ENCODE data around the gene NRXN3. TPM values are rescaled to one million over a fixed set of nuclear protein-coding genes. Genes with fewer than 3 reads are reported as not detected.

Gene NRXN3
- total and polyA plus RNA-seq, 4 donors = 1.5 to 16.6 (median 7.7) TPM

DNA sequence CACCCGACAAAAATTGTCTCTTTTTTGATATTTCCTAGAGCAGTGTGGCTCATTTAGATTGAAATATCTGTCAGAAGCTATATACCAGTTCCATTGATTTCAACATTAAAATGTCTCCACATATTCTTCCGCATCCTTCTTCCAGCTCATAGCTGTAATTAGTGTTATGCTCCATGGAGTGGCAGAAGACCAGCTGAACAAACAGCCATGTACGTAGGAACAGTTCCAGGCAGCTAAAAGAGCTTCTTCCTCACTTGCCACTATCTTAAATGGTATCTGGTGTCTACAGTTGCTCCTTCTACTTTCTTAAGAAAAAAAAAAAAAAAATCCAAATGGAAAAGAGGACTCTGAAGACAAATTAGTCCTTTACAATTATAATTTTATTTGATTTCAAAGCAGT lies 1193.1 kb downstream of the NRXN3 start:
- intact Hi-C loops (cut with DNase I) = no loop called here
- WGBS, 2 donors = 74 to 81% methylated on average over 3 of the region's 3 CpGs
- Histone ChIP-seq H3K27ac (ENCODE audit: low read depth in 1 of 2, low read length in 2 of 2) (no peak overlapping the region), H3K36me3 (ENCODE audit: control insufficient read depth in 1 of 2, insufficient read depth in 2 of 2, low read length in 1 of 2) (no peaks in the 10 kb centered on the region), H3K4me3 (ENCODE audit: low read length in 2 of 2) (no peak overlapping the region), H3K27me3 (ENCODE audit: control insufficient read depth in 1 of 2, insufficient read depth in 2 of 2, low read length in 1 of 2) (no peaks in the 10 kb centered on the region), H3K9me3 (ENCODE audit: control insufficient read depth, low read length) (no peaks in the 10 kb centered on the region), H3K4me1 (ENCODE audit: control insufficient read depth in 1 of 2, insufficient read depth in 2 of 2, low read length in 2 of 2) (no peaks in the 10 kb centered on the region)
- ATAC-seq (ENCODE audit: low FRiP score) (no peak), DNase-seq (no peak)

- ATAC-seq (ENCODE audit: low FRiP score) = peak; percentile 54
- Histone ChIP-seq H3K4me3 (ENCODE audit: low read length in 2 of 2) (no peak overlapping the region), H3K27ac (ENCODE audit: low read depth in 1 of 2, low read length in 2 of 2) (no peak overlapping the region), H3K4me1 (ENCODE audit: control insufficient read depth in 1 of 2, insufficient read depth in 2 of 2, low read length in 2 of 2) (no peaks in the 10 kb centered on the region), H3K27me3 (ENCODE audit: control insufficient read depth in 1 of 2, insufficient read depth in 2 of 2, low read length in 1 of 2) (no peaks in the 10 kb centered on the region), H3K36me3 (ENCODE audit: control insufficient read depth in 1 of 2, insufficient read depth in 2 of 2, low read length in 1 of 2) (no peaks in the 10 kb centered on the region), H3K9me3 (ENCODE audit: control insufficient read depth, low read length) (no peaks in the 10 kb centered on the region)
- WGBS, 2 donors = 56 to 57% methylated on average over 10 of the region's 10 CpGs
- no peak for DNase-seq
- intact Hi-C loops (cut with DNase I) = no loop called here
Measured at GRCh38 chr14:79369359-79370332, 1199.5 kb downstream of the NRXN3 start.

DNA sequence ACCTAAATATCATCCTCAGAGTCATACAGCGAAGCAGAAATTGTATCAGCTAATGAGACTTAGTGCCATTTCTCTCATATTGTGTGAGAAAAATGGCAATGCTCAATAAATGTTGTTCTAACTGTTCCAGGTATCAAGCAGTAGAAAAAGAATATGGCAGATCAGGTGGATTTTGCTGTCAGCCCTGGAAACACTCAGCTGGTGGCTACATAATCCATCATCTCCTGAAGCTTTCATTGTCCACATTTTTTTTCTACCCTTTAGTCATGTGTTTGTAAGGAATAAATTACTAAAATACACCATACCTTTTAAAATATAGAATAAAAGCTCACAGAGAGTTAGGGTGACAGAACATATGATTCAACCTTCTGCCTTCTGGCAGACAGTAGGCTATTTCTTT lies 1200.8 kb downstream of the NRXN3 start:
- H3K27ac ChIP-seq (ENCODE audit: low read depth in 1 of 2, low read length in 2 of 2) = no peak overlapping the region
- H3K4me1 ChIP-seq (ENCODE audit: control insufficient read depth in 1 of 2, insufficient read depth in 2 of 2, low read length in 2 of 2) = no peaks in the 10 kb centered on the region
- ATAC-seq (ENCODE audit: low FRiP score) = no peak

GRCh38 chr14:79373451-79373850 lies 1203.3 kb downstream of the NRXN3 start:
- Histone ChIP-seq H3K4me1 (ENCODE audit: control insufficient read depth in 1 of 2, insufficient read depth in 2 of 2, low read length in 2 of 2) (no peaks in the 10 kb centered on the region), H3K4me3 (ENCODE audit: low read length in 2 of 2) (no peak overlapping the region), H3K9me3 (ENCODE audit: control insufficient read depth, low read length) (no peaks in the 10 kb centered on the region), H3K27me3 (ENCODE audit: control insufficient read depth in 1 of 2, insufficient read depth in 2 of 2, low read length in 1 of 2) (no peaks in the 10 kb centered on the region), H3K27ac (ENCODE audit: low read depth in 1 of 2, low read length in 2 of 2) (no peak overlapping the region), H3K36me3 (ENCODE audit: control insufficient read depth in 1 of 2, insufficient read depth in 2 of 2, low read length in 1 of 2) (no peaks in the 10 kb centered on the region)
- ATAC-seq (ENCODE audit: low FRiP score) (no peak), DNase-seq (no peak)
- 75 to 76% methylated on average over 6 of the region's 6 CpGs for WGBS, 2 donors
- intact Hi-C loops (cut with DNase I) = no loop called here

More for the DNA sequence above, 1200.8 kb downstream of the NRXN3 start:
- Histone ChIP-seq H3K9me3 (ENCODE audit: control insufficient read depth, low read length) (no peaks in the 10 kb centered on the region), H3K27me3 (ENCODE audit: control insufficient read depth in 1 of 2, insufficient read depth in 2 of 2, low read length in 1 of 2) (no peaks in the 10 kb centered on the region), H3K36me3 (ENCODE audit: control insufficient read depth in 1 of 2, insufficient read depth in 2 of 2, low read length in 1 of 2) (no peaks in the 10 kb centered on the region), H3K4me3 (ENCODE audit: low read length in 2 of 2) (no peak overlapping the region)
- intact Hi-C loops (cut with DNase I) = no loop called here
- WGBS, 2 donors = 94 to 96% methylated on average over 1 of the region's 1 CpG
- no peak for DNase-seq

GRCh38 chr14:79375356-79375755 lies 1205.2 kb downstream of the NRXN3 start:
- no peak for DNase-seq
- Histone ChIP-seq H3K27me3 (ENCODE audit: control insufficient read depth in 1 of 2, insufficient read depth in 2 of 2, low read length in 1 of 2) (no peaks in the 10 kb centered on the region), H3K4me3 (ENCODE audit: low read length in 2 of 2) (no peak overlapping the region), H3K4me1 (ENCODE audit: control insufficient read depth in 1 of 2, insufficient read depth in 2 of 2, low read length in 2 of 2) (no peaks in the 10 kb centered on the region), H3K27ac (ENCODE audit: low read depth in 1 of 2, low read length in 2 of 2) (no peak overlapping the region), H3K36me3 (ENCODE audit: control insufficient read depth in 1 of 2, insufficient read depth in 2 of 2, low read length in 1 of 2) (no peaks in the 10 kb centered on the region), H3K9me3 (ENCODE audit: control insufficient read depth, low read length) (no peaks in the 10 kb centered on the region)
- WGBS, 2 donors = 43 to 51% methylated on average over 7 of the region's 7 CpGs
- intact Hi-C loops (cut with DNase I) = no loop called here
- ATAC-seq (ENCODE audit: low FRiP score) = no peak

DNA sequence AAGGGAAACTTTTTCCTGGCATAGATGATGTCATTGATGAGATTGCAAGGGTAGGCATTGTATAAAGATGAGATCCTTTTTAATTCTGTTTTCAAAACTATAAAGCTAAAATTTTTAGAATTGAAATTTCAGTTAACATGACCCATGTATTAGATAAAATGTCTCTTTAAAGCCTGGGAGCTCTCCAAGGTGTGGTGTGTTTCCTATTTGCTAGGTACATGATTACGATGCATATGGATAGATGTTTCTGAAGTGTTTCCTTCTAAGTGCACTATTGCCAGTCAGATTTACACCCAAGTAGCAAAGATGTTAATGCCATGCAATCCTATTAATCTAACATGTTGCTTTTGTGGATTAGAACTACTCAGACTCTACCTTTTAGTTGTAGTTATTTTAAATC lies 1206.4 kb downstream of the NRXN3 start:
- WGBS, 2 donors = 56 to 67% methylated on average over 1 of the region's 1 CpG
- ATAC-seq (ENCODE audit: low FRiP score) (no peak), DNase-seq (no peak)
- Histone ChIP-seq H3K36me3 (ENCODE audit: control insufficient read depth in 1 of 2, insufficient read depth in 2 of 2, low read length in 1 of 2) (no peaks in the 10 kb centered on the region), H3K9me3 (ENCODE audit: control insufficient read depth, low read length) (no peaks in the 10 kb centered on the region), H3K27ac (ENCODE audit: low read depth in 1 of 2, low read length in 2 of 2) (no peak overlapping the region), H3K4me3 (ENCODE audit: low read length in 2 of 2) (no peak overlapping the region), H3K4me1 (ENCODE audit: control insufficient read depth in 1 of 2, insufficient read depth in 2 of 2, low read length in 2 of 2) (no peaks in the 10 kb centered on the region), H3K27me3 (ENCODE audit: control insufficient read depth in 1 of 2, insufficient read depth in 2 of 2, low read length in 1 of 2) (no peaks in the 10 kb centered on the region)
- intact Hi-C loops (cut with DNase I) = no loop called here

- ATAC-seq (ENCODE audit: low FRiP score) = no peak
- H3K36me3 ChIP-seq (ENCODE audit: control insufficient read depth in 1 of 2, insufficient read depth in 2 of 2, low read length in 1 of 2) = no peaks in the 10 kb centered on the region
- no peaks in the 10 kb centered on the region for H3K9me3 ChIP-seq (ENCODE audit: control insufficient read depth, low read length)
- intact Hi-C loops (cut with DNase I) = no loop called here
- no peak overlapping the region for H3K4me3 ChIP-seq (ENCODE audit: low read length in 2 of 2)
- H3K4me1 ChIP-seq (ENCODE audit: control insufficient read depth in 1 of 2, insufficient read depth in 2 of 2, low read length in 2 of 2) = no peaks in the 10 kb centered on the region
- 50 to 51% methylated on average over 2 of the region's 2 CpGs for WGBS, 2 donors
- no peak for DNase-seq
- H3K27ac ChIP-seq (ENCODE audit: low read depth in 1 of 2, low read length in 2 of 2) = no peak overlapping the region
- H3K27me3 ChIP-seq (ENCODE audit: control insufficient read depth in 1 of 2, insufficient read depth in 2 of 2, low read length in 1 of 2) = no peaks in the 10 kb centered on the region
Measured at GRCh38 chr14:79378020-79378419, 1207.8 kb downstream of the NRXN3 start.

GRCh38 chr14:79379266-79379665 lies 1209.1 kb downstream of the NRXN3 start:
- H3K36me3 ChIP-seq (ENCODE audit: control insufficient read depth in 1 of 2, insufficient read depth in 2 of 2, low read length in 1 of 2) = no peaks in the 10 kb centered on the region
- ATAC-seq (ENCODE audit: low FRiP score) = no peak
- intact Hi-C loops (cut with DNase I) = no loop called here
- no peak overlapping the region for H3K27ac ChIP-seq (ENCODE audit: low read depth in 1 of 2, low read length in 2 of 2)
- no peak for DNase-seq
- 91 to 97% methylated on average over 5 of the region's 5 CpGs for WGBS, 2 donors
- H3K9me3 ChIP-seq (ENCODE audit: control insufficient read depth, low read length) = no peaks in the 10 kb centered on the region
- H3K27me3 ChIP-seq (ENCODE audit: control insufficient read depth in 1 of 2, insufficient read depth in 2 of 2, low read length in 1 of 2) = no peaks in the 10 kb centered on the region
- H3K4me1 ChIP-seq (ENCODE audit: control insufficient read depth in 1 of 2, insufficient read depth in 2 of 2, low read length in 2 of 2) = no peaks in the 10 kb centered on the region
- H3K4me3 ChIP-seq (ENCODE audit: low read length in 2 of 2) = no peak overlapping the region

DNA sequence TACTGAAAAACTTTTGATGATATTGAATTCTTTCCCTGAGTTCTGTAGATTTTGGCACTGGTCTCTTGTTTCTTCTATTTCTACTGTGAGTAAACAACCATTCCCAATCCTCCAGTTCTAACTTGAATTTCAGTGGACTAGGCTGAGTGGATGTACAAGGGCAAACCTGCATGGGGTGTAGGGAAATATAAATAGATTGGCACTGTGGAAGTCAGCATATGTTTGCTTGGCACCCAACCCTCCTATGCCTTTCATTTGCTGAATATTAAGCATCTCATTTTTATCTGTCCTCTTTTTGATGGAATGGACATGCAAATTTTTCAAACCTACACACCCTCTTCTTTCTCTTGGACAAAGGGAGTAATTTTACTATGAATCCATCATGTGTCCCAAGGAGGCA lies 1212.9 kb downstream of the NRXN3 start:
- no peak overlapping the region for H3K27ac ChIP-seq (ENCODE audit: low read depth in 1 of 2, low read length in 2 of 2)
- H3K9me3 ChIP-seq (ENCODE audit: control insufficient read depth, low read length) = no peaks in the 10 kb centered on the region
- DNase-seq = no peak
- ATAC-seq (ENCODE audit: low FRiP score) = no peak
- no peaks in the 10 kb centered on the region for H3K27me3 ChIP-seq (ENCODE audit: control insufficient read depth in 1 of 2, insufficient read depth in 2 of 2, low read length in 1 of 2)
- H3K36me3 ChIP-seq (ENCODE audit: control insufficient read depth in 1 of 2, insufficient read depth in 2 of 2, low read length in 1 of 2) = no peaks in the 10 kb centered on the region
- intact Hi-C loops (cut with DNase I) = no loop called here
- no peaks in the 10 kb centered on the region for H3K4me1 ChIP-seq (ENCODE audit: control insufficient read depth in 1 of 2, insufficient read depth in 2 of 2, low read length in 2 of 2)
- H3K4me3 ChIP-seq (ENCODE audit: low read length in 2 of 2) = no peak overlapping the region
